ENCODE measurements around the gene IQCF2.
"Not testable (repeated sequence)": the region's sequence is repeated elsewhere in the genome, so short reads cannot be mapped to it uniquely, and the experiment has no call there.

Gene IQCF2

DNA sequence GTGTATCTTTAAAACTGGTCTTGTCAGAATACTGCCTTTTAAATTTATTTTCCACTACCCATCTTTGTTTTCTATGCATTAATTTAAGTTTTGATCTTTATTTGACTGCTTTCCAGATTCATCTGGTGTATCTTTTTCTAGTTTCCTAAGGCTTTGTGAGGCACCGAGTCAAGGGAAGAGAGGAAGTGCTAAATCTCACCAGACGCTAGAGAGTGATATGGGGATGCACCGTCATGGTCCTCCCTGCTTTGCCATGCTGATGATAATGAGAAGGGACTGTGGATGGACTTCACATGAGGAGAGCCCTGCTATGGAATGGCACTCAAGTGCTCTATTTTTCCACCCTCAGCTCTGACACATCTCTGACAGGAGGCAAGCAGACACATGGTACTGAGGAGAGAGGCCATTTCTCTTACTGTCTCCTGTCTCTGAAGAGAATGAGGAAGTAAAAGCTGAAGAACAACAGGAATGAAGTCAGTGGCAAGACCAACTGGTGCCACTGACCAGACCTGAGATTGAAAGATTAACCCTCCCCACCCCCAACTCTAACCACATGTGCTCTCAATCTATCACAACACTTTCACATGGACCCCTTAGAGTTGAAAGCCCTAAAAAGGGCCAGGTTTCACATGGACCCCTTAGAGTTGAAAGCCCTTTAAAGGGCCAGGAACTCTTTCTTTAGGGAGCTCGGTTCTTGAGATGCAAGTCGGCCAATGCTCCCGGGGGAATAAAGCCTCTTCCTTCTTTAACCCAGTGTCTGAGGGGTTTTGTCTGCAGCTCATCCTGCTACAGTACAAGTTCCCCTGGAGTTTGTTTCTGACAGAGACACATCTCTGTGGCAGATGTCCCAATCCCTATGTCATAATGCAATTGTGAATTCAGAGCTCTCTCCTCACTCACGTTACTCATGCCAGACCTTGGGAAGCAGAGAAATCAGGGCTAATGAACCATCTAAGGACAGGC, at the start of gene IQCF2:
IQCF2 (plus strand) TSS at position 913 of the 963 bp plus-strand sequence. CDS start 52 bp downstream, outside the sequence.
- DNase-seq (ENCODE audit: low read depth in 2 of 2): no peak

DNA sequence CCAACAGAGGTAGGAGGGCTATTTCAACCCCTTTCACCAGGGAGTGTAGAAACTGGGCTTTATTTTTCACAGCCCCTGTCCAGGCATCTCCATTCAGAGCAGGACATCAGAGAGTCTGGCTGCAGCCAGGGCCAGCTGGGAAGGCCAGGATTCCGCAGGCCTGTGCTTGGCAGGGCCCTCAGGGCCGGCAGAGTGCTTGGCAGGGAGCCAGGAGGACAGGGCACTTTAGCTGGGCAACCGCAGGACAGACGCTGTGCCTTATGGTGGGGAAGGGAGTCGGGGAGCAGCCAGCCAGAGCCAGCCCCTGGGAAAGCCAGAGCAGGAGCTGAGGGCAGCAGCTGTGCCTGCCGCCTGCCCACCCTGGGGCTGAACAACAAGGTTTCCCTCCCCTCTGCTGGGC, 47.9 kb upstream of the IQCF2 start:
- no peak for DNase-seq (ENCODE audit: low read depth in 2 of 2)

DNA sequence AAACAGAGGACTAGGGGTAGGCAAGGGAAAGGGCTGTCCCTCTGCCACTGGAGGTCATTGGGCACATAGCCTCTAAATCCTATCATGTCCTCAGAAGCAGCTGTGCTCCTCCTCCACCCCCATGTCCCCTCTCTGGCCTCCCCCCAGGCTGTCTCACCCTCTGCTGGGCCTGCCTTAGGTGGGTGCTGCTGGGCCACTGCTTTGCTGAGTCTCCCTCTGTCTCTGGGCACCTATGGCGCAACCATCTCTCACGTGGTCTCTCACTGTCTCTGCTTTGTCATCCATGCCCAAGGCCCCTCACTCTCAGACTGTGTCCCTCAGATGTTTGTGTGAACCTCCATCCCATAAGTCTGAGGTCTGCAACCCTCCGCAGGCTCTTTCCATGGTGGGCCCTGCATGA, 47.4 kb upstream of the IQCF2 start:
- no peak for DNase-seq (ENCODE audit: low read depth in 2 of 2)

DNA sequence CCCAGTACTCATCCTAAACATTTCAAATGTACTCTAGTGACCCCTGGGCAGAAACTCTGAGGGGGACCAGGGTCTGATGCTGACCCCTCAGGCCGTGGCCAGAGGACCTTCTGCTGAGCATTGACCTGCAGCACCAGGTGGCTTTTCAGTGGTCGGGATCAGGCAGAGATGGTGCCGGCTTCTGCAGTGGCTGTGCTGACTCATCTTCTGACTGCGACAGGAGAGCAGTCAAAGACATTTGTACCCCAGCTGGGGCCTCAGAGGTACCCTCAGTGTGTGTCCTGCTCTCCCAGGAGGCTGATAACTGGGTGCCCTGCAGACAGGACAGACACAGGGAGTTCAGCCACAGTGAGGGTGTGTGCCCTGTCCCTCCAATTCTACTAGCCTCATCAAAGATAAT, 45.8 kb upstream of the IQCF2 start:
- DNase-seq (ENCODE audit: low read depth in 2 of 2): no peak

DNA sequence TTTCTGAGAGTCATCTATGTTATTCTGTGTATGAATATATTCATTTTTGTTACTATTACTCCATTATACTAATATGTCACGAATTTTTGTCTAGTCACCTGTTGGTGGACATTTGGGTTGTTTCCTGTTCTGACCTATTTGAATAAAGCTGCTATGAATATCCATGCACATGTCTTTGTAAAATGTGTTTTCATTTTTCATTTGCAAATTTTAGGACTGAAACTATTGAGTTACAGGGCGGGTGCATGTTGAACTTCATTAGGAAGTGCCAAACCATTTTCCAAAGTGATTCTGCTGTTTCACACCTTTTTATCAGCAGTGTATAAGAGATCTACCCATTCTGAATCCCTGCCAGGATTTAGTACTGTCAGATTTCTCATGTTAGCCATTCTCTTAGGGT, 44.7 kb upstream of the IQCF2 start:
- no peak for DNase-seq (ENCODE audit: low read depth in 2 of 2)

DNA sequence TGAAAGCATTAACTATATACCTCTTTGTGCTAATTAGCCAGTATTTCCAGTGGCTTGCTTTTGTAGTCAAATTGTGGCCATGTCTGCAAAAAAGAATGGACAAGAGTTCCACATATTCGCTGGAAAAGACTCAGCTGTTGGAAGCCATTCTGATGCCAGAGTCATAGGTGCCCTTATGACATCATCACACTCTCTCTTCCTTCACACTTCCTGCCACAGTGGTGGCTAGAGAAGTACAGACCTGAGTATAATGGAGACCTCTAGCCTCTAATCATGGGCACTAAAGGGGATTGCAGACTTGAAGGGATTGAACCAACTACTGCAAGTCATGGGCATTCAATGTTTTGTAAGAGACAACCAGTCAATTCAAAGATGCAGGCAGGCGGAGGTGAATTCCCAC, 44.0 kb upstream of the IQCF2 start:
- no peak for DNase-seq (ENCODE audit: low read depth in 2 of 2)

DNA sequence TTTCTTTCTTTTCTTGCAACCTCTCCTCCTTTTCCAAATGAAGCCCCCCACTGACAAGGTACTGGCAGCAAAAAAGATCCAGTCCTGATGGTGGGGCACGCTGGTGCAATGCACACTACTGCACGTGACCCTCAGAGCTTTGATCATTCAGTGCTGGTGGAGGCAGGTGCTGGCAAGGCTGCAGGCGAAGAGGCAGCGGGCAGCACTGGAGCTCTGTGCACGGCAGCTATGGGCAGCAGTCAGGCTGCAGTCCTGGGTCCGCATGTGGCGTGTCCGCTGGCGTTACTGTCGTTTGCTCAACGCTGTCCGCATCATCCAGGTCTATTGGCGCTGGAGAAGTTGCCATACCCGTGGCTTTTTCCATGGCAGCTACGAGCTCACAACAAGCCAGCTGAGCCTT, 42.3 kb upstream of the IQCF2 start:
- no peak for DNase-seq (ENCODE audit: low read depth in 2 of 2)

DNA sequence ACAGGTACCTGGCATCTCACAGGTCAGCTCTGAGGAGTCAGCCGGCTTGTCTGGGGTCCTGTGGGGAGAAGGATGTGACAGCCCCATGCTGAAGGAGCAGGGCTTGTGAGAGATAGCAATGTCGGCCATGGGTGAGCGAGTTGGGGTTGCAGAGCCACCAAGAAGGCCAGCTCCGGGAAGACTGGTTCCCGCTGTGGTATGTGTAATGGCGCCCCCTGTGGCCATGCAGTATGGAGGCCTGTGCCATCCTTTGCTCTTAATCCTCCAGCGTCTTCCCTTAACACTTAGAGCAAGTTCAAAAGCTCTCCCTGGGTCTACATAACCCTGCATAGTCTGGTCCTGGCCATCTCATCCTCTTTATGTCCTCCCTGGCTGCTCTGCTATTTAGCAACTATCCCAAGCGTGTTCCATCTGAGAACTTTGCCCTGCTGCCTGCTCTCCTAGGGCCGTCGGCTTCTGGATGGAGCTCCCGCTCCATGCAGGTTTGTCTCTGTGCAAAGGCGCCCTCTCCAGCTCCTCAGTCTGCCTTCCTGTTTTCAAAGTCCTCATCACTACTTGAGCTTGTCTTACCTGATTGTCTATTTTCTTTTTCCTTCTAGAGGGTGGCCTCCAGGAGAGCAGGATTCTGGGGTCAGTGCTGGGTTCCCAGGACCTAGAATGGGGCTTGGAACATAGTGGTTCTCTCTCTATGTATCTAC, 41.6 kb upstream of the IQCF2 start:
- peak in 1 of 2 donors; percentile 7 for DNase-seq (ENCODE audit: low read depth in 2 of 2)

DNA sequence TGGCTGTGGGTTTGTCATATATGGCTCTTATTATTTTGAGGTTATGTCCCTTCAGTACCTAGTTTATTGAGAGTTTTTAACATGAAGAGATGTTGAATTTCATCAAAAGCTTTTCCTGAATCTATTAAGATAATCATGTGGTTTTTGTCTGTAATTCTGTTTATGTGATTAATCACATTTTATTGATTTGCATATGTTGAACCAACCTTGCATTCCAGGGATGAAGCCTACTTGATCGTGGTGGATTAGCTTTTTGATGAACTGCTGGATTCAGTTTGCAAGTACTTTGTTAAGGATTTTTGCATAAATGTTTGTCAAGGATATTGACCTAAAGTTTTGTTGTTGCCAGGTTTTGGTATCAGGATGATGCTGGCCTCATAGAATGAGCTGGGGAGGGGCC, 33.1 kb upstream of the IQCF2 start:
- DNase-seq (ENCODE audit: low read depth in 2 of 2): no peak

DNA sequence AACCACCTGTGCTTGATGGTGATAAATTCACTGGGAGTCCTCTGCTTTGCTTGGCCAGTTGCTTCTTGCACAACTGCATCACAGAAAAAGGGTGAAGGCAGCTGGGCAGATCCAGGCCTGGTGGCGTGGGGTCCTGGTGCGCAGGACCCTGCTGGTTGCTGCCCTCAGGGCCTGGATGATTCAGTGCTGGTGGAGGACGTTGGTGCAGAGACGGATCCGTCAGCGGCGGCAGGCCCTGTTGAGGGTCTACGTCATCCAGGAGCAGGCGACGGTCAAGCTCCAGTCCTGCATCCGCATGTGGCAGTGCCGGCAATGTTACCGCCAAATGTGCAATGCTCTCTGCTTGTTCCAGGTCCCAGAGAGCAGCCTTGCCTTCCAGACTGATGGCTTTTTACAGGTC, 31.1 kb upstream of the IQCF2 start:
- no peak for DNase-seq (ENCODE audit: low read depth in 2 of 2)

DNA sequence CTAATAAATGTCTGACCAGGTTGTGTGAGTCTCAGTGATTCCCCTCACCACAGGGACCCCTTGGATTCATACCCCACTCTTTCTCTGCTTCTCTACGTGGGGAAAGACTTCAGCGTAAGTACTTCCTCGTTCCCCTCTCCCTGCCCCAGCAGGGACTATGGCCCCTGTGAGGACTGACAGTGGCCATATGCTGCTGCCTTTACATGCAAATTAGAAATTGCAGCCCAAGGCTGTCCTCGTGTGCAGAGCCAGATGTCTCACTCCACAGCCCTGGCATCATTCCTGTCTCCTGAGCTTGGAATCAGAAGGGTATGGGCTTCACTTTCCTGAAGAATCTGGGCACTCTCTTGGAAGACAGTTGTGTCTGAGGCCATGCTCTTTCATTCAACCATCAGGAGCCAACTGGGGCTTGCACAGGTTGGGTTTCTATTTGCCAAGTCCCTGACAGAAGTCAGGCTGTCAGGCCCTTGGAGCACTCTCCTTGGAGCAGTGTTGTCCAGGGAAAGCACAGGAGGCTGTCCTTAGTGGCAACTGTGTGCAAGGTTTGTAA, 30.5 kb upstream of the IQCF2 start:
- no peak for DNase-seq (ENCODE audit: low read depth in 2 of 2)

DNA sequence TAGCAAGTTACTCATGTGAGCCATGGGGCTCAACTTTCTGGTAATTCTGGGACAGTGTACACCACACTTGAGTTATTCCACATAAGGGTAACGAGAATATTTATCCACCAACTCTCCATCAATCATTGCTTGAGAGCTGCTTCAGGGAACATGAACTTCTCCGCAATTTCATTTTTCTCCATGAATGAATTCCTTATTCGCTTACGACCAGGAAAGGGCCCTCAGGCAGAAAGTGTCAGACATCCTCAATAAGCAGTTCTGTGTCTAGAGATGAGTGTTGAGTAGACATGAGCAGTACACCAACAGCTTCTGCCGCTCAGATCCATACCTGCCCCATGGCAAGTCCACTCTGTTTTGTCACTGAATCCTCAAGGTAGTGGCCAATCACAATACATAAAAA, 24.8 kb upstream of the IQCF2 start:
- no peak for DNase-seq (ENCODE audit: low read depth in 2 of 2)

DNA sequence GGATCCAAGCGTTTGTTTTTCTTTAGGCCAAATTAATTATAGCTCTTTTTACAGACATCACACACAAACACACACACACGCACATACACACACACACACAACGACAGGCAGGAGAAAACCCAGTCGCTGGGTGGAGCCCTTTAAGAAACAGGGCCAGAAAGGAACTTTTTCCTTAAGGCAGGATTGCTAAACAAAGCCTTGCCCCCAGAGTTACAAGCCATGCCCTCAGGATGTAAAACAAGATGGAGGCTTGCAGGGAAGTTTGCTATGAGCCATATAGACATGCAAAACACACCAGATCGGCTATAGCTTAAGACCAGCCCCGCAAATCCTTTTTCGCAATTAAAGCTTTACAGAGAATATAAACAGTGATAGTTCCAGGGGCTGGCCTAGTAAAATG, 16.3 kb upstream of the IQCF2 start:
- no peak for DNase-seq (ENCODE audit: low read depth in 2 of 2)

DNA sequence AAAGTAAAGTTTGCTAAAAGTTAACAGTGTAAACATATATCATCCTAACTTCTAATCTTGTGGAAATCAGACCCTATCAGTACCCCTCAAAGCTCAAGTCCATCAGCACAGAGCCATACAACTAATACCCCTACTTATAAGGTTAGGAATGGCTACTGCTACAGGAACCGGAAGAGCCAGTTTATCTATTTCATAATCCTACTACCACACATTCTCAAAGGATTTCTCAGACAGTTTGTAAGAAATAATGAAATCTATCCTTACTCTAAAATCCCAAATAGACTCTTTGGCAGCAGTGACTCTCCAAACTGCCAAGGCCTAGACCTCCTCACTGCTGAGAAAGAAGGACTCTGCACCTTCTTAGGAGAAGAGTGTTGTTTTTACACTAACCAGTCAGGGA, 6.0 kb upstream of the IQCF2 start:
- not testable (repeated sequence) for DNase-seq (ENCODE audit: low read depth in 2 of 2)

DNA sequence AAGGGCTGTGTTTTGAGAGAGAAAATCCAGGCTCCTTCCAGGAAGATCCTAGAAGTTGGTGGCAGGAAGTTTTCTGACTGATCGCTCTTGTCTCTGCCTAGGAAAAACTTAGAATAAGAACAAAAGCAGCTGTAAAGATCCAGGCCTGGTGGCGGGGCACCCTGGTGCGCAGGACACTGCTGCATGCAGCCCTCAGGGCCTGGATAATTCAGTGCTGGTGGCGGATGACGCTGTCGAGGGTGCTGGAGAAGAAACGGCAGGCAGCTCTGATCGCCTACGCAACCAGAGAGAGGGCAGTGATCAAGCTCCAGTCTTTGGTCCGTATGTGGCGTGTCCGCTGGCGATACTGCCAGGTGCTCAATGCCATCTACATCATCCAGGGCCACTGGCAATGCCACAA, 1.5 kb downstream of the IQCF2 start:
- DNase-seq (ENCODE audit: low read depth in 2 of 2): no peak

DNA sequence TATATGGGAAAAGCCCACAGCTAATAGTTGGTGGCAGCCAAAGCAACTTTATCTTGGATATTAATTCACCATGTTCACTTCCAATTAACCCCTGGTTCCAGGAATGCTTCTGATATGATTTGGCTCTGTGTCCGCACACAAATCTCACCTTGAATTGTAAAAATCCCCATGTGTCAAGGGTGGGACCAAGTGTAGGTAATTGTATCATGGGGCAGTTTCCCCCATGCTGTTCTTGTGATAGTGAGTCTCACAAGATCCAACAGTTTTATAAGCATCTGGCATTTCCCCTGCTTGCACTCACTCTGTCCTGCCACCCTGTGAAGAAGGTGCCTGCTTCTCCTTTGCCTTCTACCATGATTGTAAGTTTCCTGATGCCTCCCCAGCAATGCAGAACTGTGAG, 7.5 kb downstream of the IQCF2 start:
- DNase-seq (ENCODE audit: low read depth in 2 of 2): not testable (repeated sequence)

DNA sequence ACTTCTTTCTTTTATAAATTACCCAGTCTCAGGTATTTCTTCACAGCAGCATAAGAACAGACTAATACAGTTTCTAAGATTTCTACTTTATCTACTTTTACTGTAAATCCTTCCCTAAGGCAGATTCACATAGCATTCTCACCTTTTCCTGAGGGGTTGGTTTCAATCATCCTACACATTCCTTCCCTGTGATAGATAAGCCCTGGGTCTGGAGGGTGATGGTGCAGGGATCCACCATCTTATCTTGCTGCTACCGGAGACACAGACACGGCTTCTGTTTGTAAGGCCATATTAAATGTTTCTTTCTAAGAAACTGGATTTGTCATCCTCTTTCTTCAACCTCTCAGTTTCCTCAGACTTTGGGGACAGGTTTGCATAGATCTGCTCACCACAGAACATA, 7.9 kb downstream of the IQCF2 start:
- DNase-seq (ENCODE audit: low read depth in 2 of 2): no peak

DNA sequence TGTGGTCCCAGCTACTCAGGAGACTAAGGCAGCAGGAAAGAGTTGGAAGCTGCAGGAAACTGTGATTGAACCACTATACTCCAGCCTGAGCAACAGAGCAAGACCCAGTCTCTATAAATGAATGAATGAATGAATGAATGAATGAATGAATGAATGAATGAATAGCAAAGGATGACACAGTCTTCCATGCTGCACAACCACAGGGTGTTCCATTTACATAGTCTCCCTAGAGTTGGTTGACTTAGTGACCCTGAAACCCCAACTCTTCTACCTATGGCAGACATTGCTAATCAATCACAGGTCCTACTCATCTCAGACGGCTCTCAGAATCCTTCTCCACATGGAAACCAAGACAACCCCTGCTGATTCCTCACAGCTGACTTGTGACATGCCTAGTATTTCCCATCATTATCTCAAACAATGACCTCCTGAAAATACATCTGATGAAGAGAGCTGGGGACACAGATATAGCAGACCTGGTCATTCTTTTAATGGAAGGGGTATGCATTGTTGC, 11.9 kb downstream of the IQCF2 start:
- DNase-seq (ENCODE audit: low read depth in 2 of 2): no peak

DNA sequence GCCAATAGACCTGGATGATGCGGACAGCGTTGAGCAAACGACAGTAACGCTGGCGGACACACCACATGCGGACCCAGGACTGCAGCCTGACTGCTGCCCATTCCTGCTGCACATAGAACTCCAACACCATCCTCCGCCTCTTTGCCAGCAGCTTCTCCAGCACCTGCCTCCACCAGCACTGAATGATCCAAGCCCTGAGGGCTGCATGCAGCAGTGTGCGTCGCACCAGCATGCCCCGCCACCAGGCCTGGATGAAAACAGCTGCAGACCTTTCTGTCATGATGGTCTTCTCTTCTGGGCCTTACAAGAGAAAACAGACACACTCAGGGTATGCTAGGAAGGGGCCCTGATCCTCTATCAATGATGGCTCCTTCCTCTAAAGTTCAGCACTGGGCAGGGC, 12.5 kb downstream of the IQCF2 start:
- DNase-seq (ENCODE audit: low read depth in 2 of 2): no peak

DNA sequence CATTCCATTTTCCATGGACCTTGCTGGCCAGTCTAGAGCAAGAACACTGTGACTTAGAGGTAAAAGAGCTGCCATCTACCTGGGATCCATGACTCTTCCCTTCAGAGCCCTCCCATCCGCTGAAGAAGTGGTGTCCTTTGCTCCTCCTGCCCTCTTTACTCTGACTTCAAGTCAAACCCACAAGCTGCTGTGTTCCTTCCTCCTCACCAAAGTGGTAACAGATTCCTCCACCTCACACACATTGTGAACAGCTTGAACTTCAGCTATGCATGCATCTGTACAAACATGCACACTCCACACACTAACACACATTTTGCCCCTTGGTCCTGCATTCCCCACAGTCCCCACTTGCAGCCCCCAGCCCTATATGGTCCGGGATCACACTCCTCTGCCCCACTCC, 13.0 kb downstream of the IQCF2 start:
- no peak for DNase-seq (ENCODE audit: low read depth in 2 of 2)

DNA sequence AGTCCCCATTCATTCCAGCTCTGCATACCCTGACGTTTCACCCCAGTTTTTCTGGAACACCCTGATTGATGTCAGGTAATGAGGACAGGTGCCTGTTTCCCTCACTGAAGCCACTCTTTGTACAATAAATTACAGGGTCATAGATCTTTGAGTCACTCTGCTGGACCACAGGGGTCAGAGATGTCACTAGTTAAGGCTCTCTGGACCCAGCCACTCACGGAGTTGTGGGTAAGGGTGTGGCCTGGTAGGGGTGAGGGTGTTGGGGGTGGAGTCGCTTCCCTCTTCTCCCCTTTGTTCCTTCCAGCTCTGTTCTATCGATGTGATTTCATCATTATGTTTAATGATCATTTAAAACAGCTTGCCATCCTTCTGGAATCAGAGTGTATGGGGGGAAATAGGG, 13.5 kb downstream of the IQCF2 start:
- no peak for DNase-seq (ENCODE audit: low read depth in 2 of 2)

DNA sequence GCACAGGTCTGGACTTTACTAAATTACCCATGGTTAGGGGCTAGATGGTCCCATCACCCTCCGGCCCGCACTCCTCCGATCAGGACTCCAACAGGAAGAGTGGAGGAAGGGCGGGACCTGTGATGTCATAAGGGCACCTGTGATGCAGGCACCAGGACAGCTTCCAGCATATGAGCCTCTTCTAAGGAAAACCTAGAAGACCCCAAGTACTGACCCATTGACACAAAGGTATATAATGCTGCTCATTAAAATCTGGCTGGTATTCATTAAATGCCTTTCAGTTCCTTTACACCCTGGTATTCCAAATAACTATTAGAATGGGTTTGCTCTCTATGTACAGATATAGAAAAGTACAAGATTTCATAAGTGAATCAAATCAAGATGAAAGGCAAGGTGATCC, 14.1 kb downstream of the IQCF2 start, which contains the start of gene IQCF5:
IQCF5 (minus strand) TSS at position 101 of the 400 bp plus-strand sequence; CDS start at position 31, 70 bp downstream.
- DNase-seq (ENCODE audit: low read depth in 2 of 2): no peak

Measured in stimulated activated CD4-positive, alpha-beta T cell treated with anti-CD3 and anti-CD28 coated beads, Interleukin-15, amount 100 ng/mL, for 48 hours (primary cell).